Measurements from ENCODE around the gene WDR20.

WDR20 gene

DNA sequence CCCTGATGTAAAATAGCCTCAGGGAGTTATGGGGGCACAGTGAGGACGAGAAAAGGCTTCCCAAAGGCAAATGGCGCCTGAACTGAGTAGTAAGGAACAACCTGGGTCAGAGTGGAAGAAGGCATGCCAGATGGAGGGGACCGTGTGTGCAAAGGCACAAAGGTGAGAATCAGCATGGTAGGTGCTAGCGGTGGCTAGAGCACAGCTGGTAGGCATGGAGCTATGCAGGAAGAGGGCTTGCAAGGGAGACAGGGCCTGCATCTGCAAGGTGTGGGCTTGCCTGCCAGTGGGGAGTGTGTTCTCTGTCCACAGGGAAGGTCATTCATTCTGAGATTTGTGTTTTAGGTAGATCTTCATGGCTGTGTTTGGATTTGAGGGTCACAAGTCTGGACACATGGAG lies 34.3 kb upstream of the WDR20 start:
- no peak for TF ChIP-seq TAF1 (IDR thresholded peaks at IDR 0.05; ENCODE audit: low read depth)
- TF ChIP-seq EP300 (IDR thresholded peaks at IDR 0.05; ENCODE audit: borderline replicate concordance) = no peak
- TF ChIP-seq, protein P1, sequence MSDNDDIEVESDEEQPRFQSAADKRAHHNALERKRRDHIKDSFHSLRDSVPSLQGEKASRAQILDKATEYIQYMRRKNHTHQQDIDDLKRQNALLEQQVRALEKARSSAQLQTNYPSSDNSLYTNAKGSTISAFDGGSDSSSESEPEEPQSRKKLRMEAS (IDR thresholded peaks at IDR 0.05) = no peak

DNA sequence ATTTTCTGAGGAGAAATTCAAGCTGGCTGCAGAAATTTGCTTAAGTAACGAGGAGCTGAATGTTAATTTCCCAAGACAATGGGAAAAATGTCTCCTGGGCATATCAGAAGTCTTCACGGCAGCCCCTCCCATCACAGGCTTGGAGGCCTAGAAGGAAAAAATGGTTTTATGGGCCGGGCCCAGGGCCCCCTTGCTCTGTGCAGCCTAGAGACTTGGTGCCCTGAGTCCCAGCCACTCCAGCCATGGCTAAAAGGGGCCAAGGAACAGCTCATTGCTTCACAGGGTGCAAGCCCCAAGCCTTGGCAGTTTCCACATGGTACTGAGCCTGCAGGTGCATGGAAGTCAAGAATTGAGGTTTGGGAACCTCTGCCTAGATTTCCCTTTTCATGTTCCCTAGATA lies 28.6 kb upstream of the WDR20 start:
- TF ChIP-seq TCF12 (IDR thresholded peaks at IDR 0.05; ENCODE audit: low read depth) (no peak), ZBTB7A (IDR thresholded peaks at IDR 0.05; ENCODE audit: low read depth) (no peak), RAD21 (IDR thresholded peaks at IDR 0.05; ENCODE audit: low read depth) (no peak), TAF1 (IDR thresholded peaks at IDR 0.05; ENCODE audit: low read depth) (no peak), CREB1 (IDR thresholded peaks at IDR 0.05; ENCODE audit: low read depth) (no peak), EP300 (IDR thresholded peaks at IDR 0.05; ENCODE audit: borderline replicate concordance) (no peak), CEBPB (IDR thresholded peaks at IDR 0.05) (no peak), YY1 (IDR thresholded peaks at IDR 0.05; ENCODE audit: low read depth) (no peak)
- TF ChIP-seq, protein P1 (IDR thresholded peaks at IDR 0.05) = no peak
- TF ChIP-seq, protein P2, sequence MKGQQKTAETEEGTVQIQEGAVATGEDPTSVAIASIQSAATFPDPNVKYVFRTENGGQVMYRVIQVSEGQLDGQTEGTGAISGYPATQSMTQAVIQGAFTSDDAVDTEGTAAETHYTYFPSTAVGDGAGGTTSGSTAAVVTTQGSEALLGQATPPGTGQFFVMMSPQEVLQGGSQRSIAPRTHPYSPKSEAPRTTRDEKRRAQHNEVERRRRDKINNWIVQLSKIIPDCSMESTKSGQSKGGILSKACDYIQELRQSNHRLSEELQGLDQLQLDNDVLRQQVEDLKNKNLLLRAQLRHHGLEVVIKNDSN (IDR thresholded peaks at IDR 0.05) = no peak
- TF ChIP-seq, protein P3, sequence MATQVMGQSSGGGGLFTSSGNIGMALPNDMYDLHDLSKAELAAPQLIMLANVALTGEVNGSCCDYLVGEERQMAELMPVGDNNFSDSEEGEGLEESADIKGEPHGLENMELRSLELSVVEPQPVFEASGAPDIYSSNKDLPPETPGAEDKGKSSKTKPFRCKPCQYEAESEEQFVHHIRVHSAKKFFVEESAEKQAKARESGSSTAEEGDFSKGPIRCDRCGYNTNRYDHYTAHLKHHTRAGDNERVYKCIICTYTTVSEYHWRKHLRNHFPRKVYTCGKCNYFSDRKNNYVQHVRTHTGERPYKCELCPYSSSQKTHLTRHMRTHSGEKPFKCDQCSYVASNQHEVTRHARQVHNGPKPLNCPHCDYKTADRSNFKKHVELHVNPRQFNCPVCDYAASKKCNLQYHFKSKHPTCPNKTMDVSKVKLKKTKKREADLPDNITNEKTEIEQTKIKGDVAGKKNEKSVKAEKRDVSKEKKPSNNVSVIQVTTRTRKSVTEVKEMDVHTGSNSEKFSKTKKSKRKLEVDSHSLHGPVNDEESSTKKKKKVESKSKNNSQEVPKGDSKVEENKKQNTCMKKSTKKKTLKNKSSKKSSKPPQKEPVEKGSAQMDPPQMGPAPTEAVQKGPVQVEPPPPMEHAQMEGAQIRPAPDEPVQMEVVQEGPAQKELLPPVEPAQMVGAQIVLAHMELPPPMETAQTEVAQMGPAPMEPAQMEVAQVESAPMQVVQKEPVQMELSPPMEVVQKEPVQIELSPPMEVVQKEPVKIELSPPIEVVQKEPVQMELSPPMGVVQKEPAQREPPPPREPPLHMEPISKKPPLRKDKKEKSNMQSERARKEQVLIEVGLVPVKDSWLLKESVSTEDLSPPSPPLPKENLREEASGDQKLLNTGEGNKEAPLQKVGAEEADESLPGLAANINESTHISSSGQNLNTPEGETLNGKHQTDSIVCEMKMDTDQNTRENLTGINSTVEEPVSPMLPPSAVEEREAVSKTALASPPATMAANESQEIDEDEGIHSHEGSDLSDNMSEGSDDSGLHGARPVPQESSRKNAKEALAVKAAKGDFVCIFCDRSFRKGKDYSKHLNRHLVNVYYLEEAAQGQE (IDR thresholded peaks at IDR 0.05; ENCODE audit: low read depth) = no peak

DNA sequence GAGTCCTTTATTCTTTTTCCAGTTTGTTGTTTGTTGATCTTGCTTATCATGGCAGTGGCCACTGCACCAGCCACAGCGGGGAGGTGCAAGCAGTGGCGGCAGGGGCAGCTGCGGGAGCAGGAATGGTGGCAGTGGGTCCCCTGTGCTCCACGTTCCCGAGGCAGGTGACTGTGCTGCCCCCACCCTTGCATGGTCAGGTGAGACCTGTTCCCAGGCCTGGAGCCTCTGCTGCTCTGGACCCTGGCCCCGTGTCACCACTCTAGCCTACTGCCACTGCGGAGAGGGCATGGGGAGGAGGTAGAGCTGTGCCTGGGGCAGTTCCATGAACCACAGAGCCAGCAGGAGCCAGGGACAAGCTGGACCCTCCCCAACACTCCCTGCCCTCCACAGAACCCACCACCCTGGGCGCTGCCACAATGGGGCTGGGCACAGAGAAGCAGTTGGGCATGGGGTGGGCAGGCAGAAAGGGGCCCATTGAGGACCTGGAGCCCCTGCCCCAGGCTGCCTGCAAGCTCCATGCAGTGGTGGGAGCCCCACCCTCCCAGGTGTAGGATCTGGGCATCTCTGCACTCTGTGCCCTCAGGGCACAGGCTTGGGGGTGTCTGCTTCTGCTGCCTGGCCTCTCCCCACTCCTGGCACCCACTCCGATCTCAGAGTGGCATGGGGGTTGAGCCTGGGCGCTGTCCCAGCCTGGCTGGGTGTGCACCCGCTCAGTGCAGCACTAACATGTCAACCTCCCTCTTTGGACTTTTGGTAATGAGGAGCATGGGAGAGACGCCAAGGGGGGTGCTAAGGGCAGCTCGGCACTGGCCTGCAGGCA lies 23.1 kb upstream of the WDR20 start:
- no peak for TF ChIP-seq NFIC (IDR thresholded peaks at IDR 0.05)

DNA sequence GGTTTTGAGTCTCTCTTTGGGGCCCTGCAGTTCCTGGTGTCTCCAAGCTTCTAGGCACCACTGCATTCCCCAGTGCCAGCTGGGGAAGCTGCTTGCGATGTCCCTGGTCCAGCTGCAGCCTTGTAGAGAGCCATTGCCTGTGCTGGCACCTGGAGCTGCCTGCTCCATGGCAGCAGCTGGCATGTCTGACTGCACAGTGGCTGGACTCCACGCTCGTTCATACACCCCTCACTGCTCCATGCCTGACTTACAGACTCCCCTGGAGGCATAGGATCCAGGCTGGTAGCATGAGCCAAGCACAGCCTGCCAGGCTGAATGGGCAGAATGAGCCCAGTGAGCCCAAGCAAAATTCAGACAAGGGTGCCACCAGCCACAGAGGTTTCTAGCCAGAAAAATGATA lies 21.8 kb upstream of the WDR20 start:
- no peak for TF ChIP-seq RAD21 (IDR thresholded peaks at IDR 0.05; ENCODE audit: low read depth)
- no peak for TF ChIP-seq TCF12 (IDR thresholded peaks at IDR 0.05; ENCODE audit: low read depth)
- no peak for TF ChIP-seq YY1 (IDR thresholded peaks at IDR 0.05; ENCODE audit: low read depth)
- TF ChIP-seq CREB1 (IDR thresholded peaks at IDR 0.05; ENCODE audit: low read depth) = no peak
- TF ChIP-seq, protein P2 (IDR thresholded peaks at IDR 0.05) = no peak
- no peak for TF ChIP-seq TAF1 (IDR thresholded peaks at IDR 0.05; ENCODE audit: low read depth)
- TF ChIP-seq NFIC (IDR thresholded peaks at IDR 0.05) = no peak
- TF ChIP-seq, protein P3 (IDR thresholded peaks at IDR 0.05; ENCODE audit: low read depth) = no peak
- no peak for TF ChIP-seq EP300 (IDR thresholded peaks at IDR 0.05; ENCODE audit: borderline replicate concordance)
- TF ChIP-seq, protein P1 (IDR thresholded peaks at IDR 0.05) = no peak
- no peak for TF ChIP-seq TEAD4 (IDR thresholded peaks at IDR 0.05)
- TF ChIP-seq ZBTB7A (IDR thresholded peaks at IDR 0.05; ENCODE audit: low read depth) = no peak
- no peak for TF ChIP-seq FOXM1 (IDR thresholded peaks at IDR 0.05; ENCODE audit: borderline replicate concordance, low read depth)
- TF ChIP-seq CEBPB (IDR thresholded peaks at IDR 0.05) = no peak
- no peak for TF ChIP-seq EGR1 (IDR thresholded peaks at IDR 0.05)

DNA sequence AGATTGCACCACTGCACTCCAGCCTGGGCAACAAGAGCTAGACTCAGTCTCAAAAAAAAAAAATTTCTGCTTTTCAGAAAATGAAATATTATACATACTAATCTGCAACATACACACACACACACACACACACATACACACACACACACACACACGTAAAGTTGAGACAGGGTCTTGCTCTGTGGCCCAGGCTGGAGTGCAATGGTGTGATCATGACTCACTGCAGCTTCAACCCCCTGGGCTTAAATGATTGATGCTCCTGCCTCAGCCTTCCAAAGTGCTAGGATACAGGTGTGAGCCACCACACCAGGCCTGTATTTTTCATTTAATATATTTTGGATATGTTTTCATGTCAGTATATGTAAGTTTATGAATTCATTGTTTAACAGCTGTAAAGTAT lies 18.8 kb upstream of the WDR20 start:
- no peak for TF ChIP-seq TCF12 (IDR thresholded peaks at IDR 0.05; ENCODE audit: low read depth)
- no peak for TF ChIP-seq EP300 (IDR thresholded peaks at IDR 0.05; ENCODE audit: borderline replicate concordance)
- TF ChIP-seq ZBTB7A (IDR thresholded peaks at IDR 0.05; ENCODE audit: low read depth) = no peak
- TF ChIP-seq CREB1 (IDR thresholded peaks at IDR 0.05; ENCODE audit: low read depth) = no peak
- TF ChIP-seq, protein P1 (IDR thresholded peaks at IDR 0.05) = no peak
- TF ChIP-seq TAF1 (IDR thresholded peaks at IDR 0.05; ENCODE audit: low read depth) = no peak
- no peak for TF ChIP-seq NFIC (IDR thresholded peaks at IDR 0.05)
- TF ChIP-seq FOXM1 (IDR thresholded peaks at IDR 0.05; ENCODE audit: borderline replicate concordance, low read depth) = no peak
- TF ChIP-seq, protein P2 (IDR thresholded peaks at IDR 0.05) = no peak
- TF ChIP-seq CEBPB (IDR thresholded peaks at IDR 0.05) = no peak
- TF ChIP-seq TEAD4 (IDR thresholded peaks at IDR 0.05) = no peak
- TF ChIP-seq YY1 (IDR thresholded peaks at IDR 0.05; ENCODE audit: low read depth) = no peak
- TF ChIP-seq, protein P3 (IDR thresholded peaks at IDR 0.05; ENCODE audit: low read depth) = no peak

Measured in Ishikawa (cell line).